Measurements from ENCODE around the gene FAM181A. TPM values are rescaled to one million over a fixed set of nuclear protein-coding genes. Genes with fewer than 3 reads are reported as not detected.

The FAM181A gene
- total and polyA plus RNA-seq, 2 of the 4 experiments (the other 2 are of a cell fraction), result not detected

GRCh38 chr14:93953263-93953662 is 26.1 kb downstream of the FAM181A start:
- Histone ChIP-seq H2AFZ (replicated peaks; ENCODE audit: low read length, poor library complexity) (no peak overlapping the region), H3K14ac (replicated peaks; ENCODE audit: low read depth, low read length) (no peak overlapping the region), H3K4me2 (ENCODE audit: low read depth, low read length) (no peak overlapping the region), H3K18ac (ENCODE audit: low read depth, low read length) (no peak overlapping the region), H2BK20ac (ENCODE audit: low read depth, low read length) (no peak overlapping the region), H3K4me1 (ENCODE audit: control insufficient read depth, insufficient read depth, low read length) (no peaks in the 10 kb centered on the region), H3K9ac (ENCODE audit: low read depth, low read length) (no peak overlapping the region), H2BK15ac (ENCODE audit: low read depth, low read length) (no peak overlapping the region), H2BK5ac (ENCODE audit: low read depth, low read length, poor library complexity, severe bottlenecking) (no peak overlapping the region), H3K27me3 (ENCODE audit: control insufficient read depth, insufficient read depth, low read length) (peaks cover 2% of the 10 kb centered on the region; the same call in 1 of the 2 replicates), H3K9me3 (ENCODE audit: control insufficient read depth, insufficient read depth, low read length) (no peaks in the 10 kb centered on the region), H2BK120ac (ENCODE audit: low read depth, low read length) (no peak overlapping the region), H4K91ac (ENCODE audit: insufficient read depth, low read depth, low read length) (no peak overlapping the region), H3K56ac (ENCODE audit: extremely low read depth, insufficient read depth, low read length) (no peak overlapping the region), H2AK9ac (replicated peaks; ENCODE audit: low read depth, low read length, poor library complexity) (no peak overlapping the region), H3K4ac (ENCODE audit: low read depth, low read length) (no peak overlapping the region), H3K4me3 (ENCODE audit: insufficient read depth, low read depth, low read length) (no peak overlapping the region), H4K8ac (ENCODE audit: low read depth in 2 of 2, low read length in 2 of 2) (no peak overlapping the region), H4K5ac (ENCODE audit: low read depth, low read length) (no peak overlapping the region), H4K20me1 (ENCODE audit: insufficient read depth, low read length) (no peaks in the 10 kb centered on the region), H2AK5ac (ENCODE audit: low read depth, low read length) (no peak overlapping the region), H3K36me3 (ENCODE audit: control insufficient read depth, insufficient read depth, low read length) (no peaks in the 10 kb centered on the region), H3K9me1 (ENCODE audit: insufficient read depth, low read length) (peaks cover under 1% of the 10 kb centered on the region; the same call in 1 of the 2 replicates), H3K79me1 (ENCODE audit: low read depth in 1 of 2, low read length in 2 of 2) (no peaks in the 10 kb centered on the region), H3K23ac (ENCODE audit: low read depth, low read length) (no peak overlapping the region), H3K27ac (ENCODE audit: insufficient read depth, low read length) (no peak overlapping the region)
- no peak for ATAC-seq (ENCODE audit: low read depth)
- no peak for DNase-seq
- TF ChIP-seq RCOR1 (IDR thresholded peaks at IDR 0.05; ENCODE audit: insufficient replicate concordance, low read length) (no peak), FOS (IDR thresholded peaks at IDR 0.05; ENCODE audit: low read depth, low read length) (no peak), POLR2A (IDR thresholded peaks at IDR 0.05; ENCODE audit: low read depth, low read length) (no peak), MXI1 (IDR thresholded peaks at IDR 0.05; ENCODE audit: borderline replicate concordance, low read depth, low read length) (no peak), MAFK (IDR thresholded peaks at IDR 0.05; ENCODE audit: low read depth, low read length) (no peak)
- 85% methylated on average over 4 of the region's 14 CpGs; no CpG with 5 or more reads in 1 of the 2 experiments for WGBS, 2 experiments (ENCODE audit: extremely low coverage in 2 of 2, insufficient read length in 1 of 2)
- dilution Hi-C loops (cut with HindIII; ENCODE audit: low sequenced_read_pairs, unreplicated experiment) (no loop called here), in situ Hi-C loops (cut with MboI; ENCODE audit: low sequenced_read_pairs) (no loop called here), intact Hi-C loops (cut with micrococcal nuclease) (no loop called here)
- ChIA-PET POLR2A (ENCODE audit: unreplicated experiment) (no interaction called here), CTCF (no interaction called here)
- no TSS peak for BruUV-seq (replicated peaks)
